ENCODE data around the gene GPR146. TPM values are rescaled to one million over a fixed set of nuclear protein-coding genes. Genes with fewer than 3 reads are reported as not detected.

GPR146 gene
- total and polyA plus RNA-seq, 9 of the 15 experiments (the other 6 are each of a cell fraction or from before 2014, with no cell fraction given), result 0.22 to 3.6 (median 0.64) TPM; not detected in 2

- DNase-seq (ENCODE audit: extremely low read depth in 1 of 4, low spot score in 3 of 4) (no peak), FAIRE-seq (no peak), ATAC-seq (no peak)
- Histone ChIP-seq H3K4me3 (no peak overlapping the region), H3K27ac (ENCODE audit: extremely low read depth, low read depth, low read length) (no peak overlapping the region), H3K9me3 (replicated peaks; ENCODE audit: control insufficient read depth, insufficient read depth, low read depth, low read length) (no peaks in the 10 kb centered on the region), H3K4me2 (ENCODE audit: insufficient read depth, low read length) (no peak overlapping the region), H3K79me2 (ENCODE audit: control insufficient read depth, insufficient read depth, low read length) (no peaks in the 10 kb centered on the region), H3K36me3 (ENCODE audit: control insufficient read depth, insufficient read depth, low read length) (peaks cover 18% of the 10 kb centered on the region; the same call in 1 of the 3 replicates), H3K4me1 (replicated peaks in 1 of 2; ENCODE audit: control insufficient read depth in 2 of 2, insufficient read depth in 2 of 2, low read length in 2 of 2) (peaks cover 0 to 54% of the 10 kb centered on the region in 2 experiments; a peak in 2 of 5 replicates), H3K9me1 (ENCODE audit: control insufficient read depth, insufficient read depth, low read length) (no peaks in the 10 kb centered on the region), H2AFZ (ENCODE audit: low read depth, low read length) (no peak overlapping the region), H4K20me1 (replicated peaks; ENCODE audit: control insufficient read depth, insufficient read depth, low read length) (no peaks in the 10 kb centered on the region), H3K9ac (ENCODE audit: insufficient read depth in 1 of 2, low read depth in 2 of 2, low read length in 2 of 2) (no peak overlapping the region), H3K27me3 (ENCODE audit: control insufficient read depth in 2 of 2, insufficient read depth in 2 of 2, low read length in 2 of 2) (no peaks in the 10 kb centered on the region)
- 90% methylated on average over 28 of the region's 52 CpGs for WGBS (ENCODE audit: insufficient coverage, low coverage, missing lambda C conversion rate)
- no TSS peak for BruUV-seq (replicated peaks)
- ChIA-PET CTCF (ENCODE audit: low intra/inter-chr PET ratio) (no interaction called here), POLR2A (no interaction called here)
- in situ Hi-C loops (cut with MboI), result loop anchor here (5.0 to 25.0 kb wide), 2 partner anchors 62 to 162 kb away; partner anchors contain the start of gene ZFAND2A
- intact Hi-C loops (cut with micrococcal nuclease), result no loop called here
- no peak for TF ChIP-seq JUNB (CRISPR knock-in tag; conservative IDR thresholded peaks at IDR 0.05)
- TF ChIP-seq POLR2G (IDR thresholded peaks at IDR 0.05; ENCODE audit: low read depth, low read length), result peak; percentile 18; the same call in 1 of the 2 replicates
Observed at GRCh38 chr7:999941-1000935, 44.1 kb upstream of the GPR146 start.
